IMR-90 (cell line): ENCODE data around the gene IL4R. TPM values are rescaled to one million over a fixed set of nuclear protein-coding genes. Genes with fewer than 3 reads are reported as not detected.

Experiments
- ATAC-seq: fragments of 200-7000 bp; cut with Tn5 transposase; 2 replicates; pipeline ENCODE4 v1.9.1; 2020; ENCODE audit warnings: low read depth, mild to moderate bottlenecking, moderate library complexity
- BruUV-seq: library from RNA; stranded (reverse); fragments of 400-500 nt; replicated peaks from 2 replicates; lab custom pipeline; 2021; lab: Mats Ljungman, UMichigan
- CTCF ChIA-PET: fragments of 300-600 bp; formaldehyde crosslinking; extraction: SDS; loops from one replicate; lab custom pipeline; 2021; ENCODE audit warnings: antibody characterized with exemption; lab: Yijun Ruan, JAX
- POLR2A ChIA-PET: fragments of 300-600 bp; sonication (Branson Sonifier 250); formaldehyde crosslinking; loops from one replicate; lab custom pipeline; 2022; ENCODE audit warnings: antibody characterized with exemption; ENCODE audit not compliant: unreplicated experiment; lab: Charles Lee
- DNase-seq: peaks from one replicate; pipeline ENCODE4 v3.0.0; 2013
- H2AFZ ChIP-seq: replicated peaks from 2 replicates; pipeline ENCODE3; 2013; ENCODE audit warnings: low read length, mild to moderate bottlenecking; ENCODE audit not compliant: poor library complexity
- H2AK5ac ChIP-seq: 2 replicates; pipeline ENCODE4 v1.6.1; 2013; ENCODE audit warnings: low read depth, low read length, inconsistent platforms
- H2AK9ac ChIP-seq: replicated peaks from 2 replicates; pipeline ENCODE3; 2013; ENCODE audit warnings: mild to moderate bottlenecking, low read depth, low read length, moderate library complexity; ENCODE audit not compliant: poor library complexity
- H2BK120ac ChIP-seq: 2 replicates; pipeline ENCODE4 v1.6.1; 2013; ENCODE audit warnings: low read depth, low read length, inconsistent platforms
- H2BK15ac ChIP-seq: 3 replicates; pipeline ENCODE4 v1.6.1; 2013; ENCODE audit warnings: low read depth, low read length, inconsistent platforms
- H2BK20ac ChIP-seq: 2 replicates; pipeline ENCODE4 v1.6.1; 2013; ENCODE audit warnings: low read depth, mild to moderate bottlenecking, inconsistent platforms, low read length, moderate library complexity
- H2BK5ac ChIP-seq: 2 replicates; pipeline ENCODE4 v1.6.1; 2013; ENCODE audit warnings: mild to moderate bottlenecking, low read depth, low read length, inconsistent platforms; ENCODE audit not compliant: poor library complexity, severe bottlenecking
- H3K14ac ChIP-seq: replicated peaks from 2 replicates; pipeline ENCODE4 v1.6.1; 2013; ENCODE audit warnings: low read depth, low read length, inconsistent platforms
- H3K18ac ChIP-seq: 2 replicates; pipeline ENCODE4 v1.6.1; 2013; ENCODE audit warnings: low read depth, low read length, control low read depth
- H3K23ac ChIP-seq: 2 replicates; pipeline ENCODE4 v1.6.1; 2013; ENCODE audit warnings: low read depth, low read length, inconsistent platforms
- H3K27ac ChIP-seq: 2 replicates; pipeline ENCODE4 v1.5.1; 2013; ENCODE audit warnings: mild to moderate bottlenecking, control low read depth, low read length; ENCODE audit not compliant: insufficient read depth
- H3K27me3 ChIP-seq: 2 replicates; pipeline ENCODE4 v1.6.1; 2013; ENCODE audit warnings: low read length; ENCODE audit not compliant: control insufficient read depth, insufficient read depth
- H3K36me3 ChIP-seq: 2 replicates; pipeline ENCODE4 v1.6.1; 2013; ENCODE audit warnings: low read length, mixed read lengths; ENCODE audit not compliant: control insufficient read depth, insufficient read depth
- H3K4ac ChIP-seq: 2 replicates; pipeline ENCODE4 v1.6.1; 2013; ENCODE audit warnings: low read depth, low read length, inconsistent platforms
- H3K4me1 ChIP-seq: 2 replicates; pipeline ENCODE4 v1.6.1; 2013; ENCODE audit warnings: low read length, mixed read lengths; ENCODE audit not compliant: control insufficient read depth, insufficient read depth
- H3K4me2 ChIP-seq: 2 replicates; pipeline ENCODE4 v1.6.1; 2013; ENCODE audit warnings: low read depth, mild to moderate bottlenecking, control low read depth, low read length, moderate library complexity
- H3K4me3 ChIP-seq: 2 replicates; pipeline ENCODE4 v1.5.1; 2013; ENCODE audit warnings: low read depth, mild to moderate bottlenecking, control low read depth, low read length, moderate library complexity; ENCODE audit not compliant: insufficient read depth
- H3K56ac ChIP-seq: 2 replicates; pipeline ENCODE4 v1.6.1; 2013; ENCODE audit warnings: low read length, inconsistent platforms; ENCODE audit not compliant: insufficient read depth; ENCODE audit errors: extremely low read depth
- H3K79me1 ChIP-seq, 2 experiments: 2 replicates each; pipeline ENCODE4 v1.6.1; 2013; ENCODE audit warnings: low read length in 2 of 2, inconsistent platforms in 1 of 2, low read depth in 1 of 2
- H3K9ac ChIP-seq: 2 replicates; pipeline ENCODE4 v1.6.1; 2013; ENCODE audit warnings: low read depth, low read length, control low read depth
- H3K9me1 ChIP-seq: 2 replicates; pipeline ENCODE4 v1.6.1; 2013; ENCODE audit warnings: low read length, inconsistent platforms; ENCODE audit not compliant: insufficient read depth
- H3K9me3 ChIP-seq: 2 replicates; pipeline ENCODE4 v1.6.1; 2013; ENCODE audit warnings: low read length; ENCODE audit not compliant: control insufficient read depth, insufficient read depth
- H4K20me1 ChIP-seq: 2 replicates; pipeline ENCODE4 v1.6.1; 2013; ENCODE audit warnings: low read length, inconsistent platforms; ENCODE audit not compliant: insufficient read depth
- H4K5ac ChIP-seq: 2 replicates; pipeline ENCODE4 v1.6.1; 2013; ENCODE audit warnings: mild to moderate bottlenecking, low read depth, low read length, control low read depth
- H4K8ac ChIP-seq, 2 experiments: 2 replicates each; pipeline ENCODE4 v1.6.1; 2013; ENCODE audit warnings: low read depth in 2 of 2, low read length in 2 of 2, control low read depth in 1 of 2, inconsistent platforms in 1 of 2
- H4K91ac ChIP-seq: 2 replicates; pipeline ENCODE4 v1.6.1; 2013; ENCODE audit warnings: low read depth, low read length, inconsistent platforms; ENCODE audit not compliant: insufficient read depth
- BHLHE40 ChIP-seq: fragments of 150-350 bp; IDR thresholded peaks from 2 replicates; pipeline ENCODE4 v1.6.1; 2016; ENCODE audit warnings: mild to moderate bottlenecking, low read depth, low read length
- CEBPB ChIP-seq: IDR thresholded peaks from 2 replicates; pipeline ENCODE4 v1.6.1; 2012; ENCODE audit warnings: low read depth, low read length, improper control_type of control experiment
- CHD1 ChIP-seq: IDR thresholded peaks from 2 replicates; pipeline ENCODE4 v1.6.1; 2012; ENCODE audit warnings: low read depth, low read length, improper control_type of control experiment
- CTCF ChIP-seq: conservative IDR thresholded peaks from 2 replicates; pipeline ENCODE4 v1.5.1; 2012; ENCODE audit warnings: mild to moderate bottlenecking, low read depth, low read length, improper control_type of control experiment
- ELK1 ChIP-seq: fragments of 150-350 bp; IDR thresholded peaks from 2 replicates; pipeline ENCODE4 v1.6.1; 2016; ENCODE audit warnings: low read depth, mild to moderate bottlenecking, low read length, moderate library complexity, borderline replicate concordance
- FOS ChIP-seq: fragments of 150-350 bp; IDR thresholded peaks from 2 replicates; pipeline ENCODE4 v1.6.1; 2016; ENCODE audit warnings: low read depth, low read length
- MAFK ChIP-seq: IDR thresholded peaks from 2 replicates; pipeline ENCODE4 v1.6.1; 2012; ENCODE audit warnings: low read depth, low read length, improper control_type of control experiment
- MAZ ChIP-seq: IDR thresholded peaks from 2 replicates; pipeline ENCODE4 v1.6.1; 2012; ENCODE audit warnings: low read depth, mild to moderate bottlenecking, low read length, improper control_type of control experiment, moderate library complexity, borderline replicate concordance
- MXI1 ChIP-seq: IDR thresholded peaks from 2 replicates; pipeline ENCODE4 v1.6.1; 2012; ENCODE audit warnings: low read depth, mild to moderate bottlenecking, low read length, moderate library complexity, borderline replicate concordance
- NFE2L2 ChIP-seq: fragments of 150-350 bp; IDR thresholded peaks from 2 replicates; pipeline ENCODE4 v1.6.1; 2016; ENCODE audit warnings: low read depth, mild to moderate bottlenecking, low read length
- POLR2A ChIP-seq: IDR thresholded peaks from 2 replicates; pipeline ENCODE4 v1.6.1; 2012; ENCODE audit warnings: mild to moderate bottlenecking, low read depth, low read length
- RAD21 ChIP-seq: IDR thresholded peaks from 2 replicates; pipeline ENCODE4 v1.6.1; 2012; ENCODE audit warnings: low read length, improper control_type of control experiment
- RCOR1 ChIP-seq: IDR thresholded peaks from 2 replicates; pipeline ENCODE4 v1.6.1; 2012; ENCODE audit warnings: mild to moderate bottlenecking, low read length, improper control_type of control experiment; ENCODE audit not compliant: insufficient replicate concordance
- RFX5 ChIP-seq: IDR thresholded peaks from 2 replicates; pipeline ENCODE4 v1.8.0; 2012; ENCODE audit warnings: low read depth, mild to moderate bottlenecking, low read length, moderate library complexity
- SMC3 ChIP-seq: fragments of 150-350 bp; IDR thresholded peaks from 2 replicates; pipeline ENCODE4 v1.6.1; 2016; ENCODE audit warnings: low read depth, mild to moderate bottlenecking, antibody characterized with exemption, low read length, moderate library complexity
- USF2 ChIP-seq: fragments of 150-350 bp; IDR thresholded peaks from 2 replicates; pipeline ENCODE4 v1.6.1; 2017; ENCODE audit warnings: mild to moderate bottlenecking, antibody characterized with exemption, low read length, low read depth
- WGBS, 2 experiments: methylation state at CpG; one replicate each; pipeline versions ENCODE4 v1.1.5 to v1.1.7; 2013; ENCODE audit warnings: missing lambda C conversion rate in 2 of 2; ENCODE audit not compliant: insufficient read length in 1 of 2; ENCODE audit errors: extremely low coverage in 2 of 2; 5-methylcytosine and 5-hydroxymethylcytosine counted together
- dilution Hi-C: fragments of 300-500 bp; cut with HindIII; formaldehyde crosslinking; loops from one replicate; pipeline ENCODE4 v1.14.3; 2018; ENCODE audit warnings: low sequenced_read_pairs; ENCODE audit not compliant: unreplicated experiment
- in situ Hi-C: fragments of 300-500 bp; cut with MboI; formaldehyde crosslinking; loops from 3 replicates; pipeline ENCODE4 v1.14.3; 2019; ENCODE audit warnings: low sequenced_read_pairs, inconsistent platforms, mixed read lengths
- intact Hi-C: fragments of 100-400 bp; cut with micrococcal nuclease; formaldehyde crosslinking; loops from 2 replicates; pipeline ENCODE4 v1.10.0; 2022
- polyA plus RNA-seq, 3 experiments: library from polyadenylated mRNA; depleted of rRNA; stranded (reverse); fragments of >200 nt; gene quantifications; 2 replicates each; pipeline ENCODE4 v1.2.3, GENCODE V29; 2012; ENCODE audit warnings: low replicate concordance in 1 of 3
- total RNA-seq: library from RNA; depleted of rRNA; stranded (reverse); fragments of >200 nt; gene quantifications from 2 replicates; pipeline ENCODE4 v1.2.3, GENCODE V29; 2012

IL4R gene
- total and polyA plus RNA-seq, 2 of the 4 experiments (the other 2 are of a cell fraction), result 6.3 to 18.7 TPM

GRCh38 chr16:27272076-27272475 is 41.7 kb upstream of the IL4R start:
- peaks cover 16 to 28% of the 10 kb centered on the region in 2 experiments for H3K79me1 ChIP-seq
- H3K9me3 ChIP-seq, result no peaks in the 10 kb centered on the region
- H3K56ac ChIP-seq, result no peak overlapping the region
- peaks cover 17% of the 10 kb centered on the region for H3K9me1 ChIP-seq
- H2BK15ac ChIP-seq, result peak overlapping the region; percentile 44; the same call in 1 of the 3 replicates
- no peak overlapping the region for H4K8ac ChIP-seq
- H2BK20ac ChIP-seq, result 0 out of 2 replicates have a peak overlapping the region, but pooled peaks have one; percentile 39
- H3K27ac ChIP-seq, result no peak overlapping the region
- peaks cover 2% of the 10 kb centered on the region for H3K4me1 ChIP-seq
- peak overlapping the region; percentile 30; the same call in 1 of the 2 replicates for H2BK120ac ChIP-seq
- in situ Hi-C loops (no loop called here), intact Hi-C loops (no loop called here), dilution Hi-C loops (no loop called here)
- peak overlapping the region; percentile 25; the same call in 1 of the 2 replicates for H3K4ac ChIP-seq
- no peak overlapping the region for H3K18ac ChIP-seq
- WGBS, 2 experiments, result 100% methylated on average over 4 of the region's 4 CpGs; no CpG with 5 or more reads in 1 of the 2 experiments
- ChIA-PET POLR2A (no interaction called here), CTCF (no interaction called here)
- ATAC-seq (no peak), DNase-seq (no peak)
- TF ChIP-seq POLR2A, result no peak
- TF ChIP-seq RAD21, result no peak
- no peak for TF ChIP-seq MXI1
- no peak for TF ChIP-seq MAZ
- no peak for TF ChIP-seq MAFK
- TF ChIP-seq CEBPB, result no peak
- no peak for TF ChIP-seq RCOR1
- TF ChIP-seq NFE2L2, result no peak
- TF ChIP-seq CHD1, result no peak
- no peak for TF ChIP-seq FOS
- no peak for TF ChIP-seq RFX5
- TF ChIP-seq USF2, result no peak
- TF ChIP-seq BHLHE40, result no peak
- no peak for TF ChIP-seq CTCF
- TF ChIP-seq SMC3, result no peak
- no peak for TF ChIP-seq ELK1
- no peak overlapping the region for H2BK5ac ChIP-seq
- H3K36me3 ChIP-seq, result no peaks in the 10 kb centered on the region
- H3K23ac ChIP-seq, result no peak overlapping the region
- H4K5ac ChIP-seq, result no peak overlapping the region
- no peak overlapping the region for H2AFZ ChIP-seq
- no peak overlapping the region for H4K91ac ChIP-seq
- no peak overlapping the region for H3K4me2 ChIP-seq
- no peak overlapping the region for H3K9ac ChIP-seq
- no peak overlapping the region for H2AK9ac ChIP-seq
- H2AK5ac ChIP-seq, result peak overlapping the region; percentile 17; the same call in 1 of the 2 replicates
- H3K4me3 ChIP-seq, result no peak overlapping the region
- no peak overlapping the region for H3K14ac ChIP-seq
- BruUV-seq, result no TSS peak
- H3K27me3 ChIP-seq, result no peaks in the 10 kb centered on the region
- H4K20me1 ChIP-seq, result no peaks in the 10 kb centered on the region
